Hair follicular keratinocyte (primary cell): ENCODE results near the gene CHMP4A. TPM values are rescaled to one million over a fixed set of nuclear protein-coding genes. Genes with fewer than 3 reads are reported as not detected.

ENCODE experiments used
- total RNA-seq: library from RNA; depleted of rRNA; stranded (reverse); fragments of >200 nt; gene quantifications from 2 replicates; pipeline ENCODE4 v1.2.3, GENCODE V29; 2015

CHMP4A gene, protein sequence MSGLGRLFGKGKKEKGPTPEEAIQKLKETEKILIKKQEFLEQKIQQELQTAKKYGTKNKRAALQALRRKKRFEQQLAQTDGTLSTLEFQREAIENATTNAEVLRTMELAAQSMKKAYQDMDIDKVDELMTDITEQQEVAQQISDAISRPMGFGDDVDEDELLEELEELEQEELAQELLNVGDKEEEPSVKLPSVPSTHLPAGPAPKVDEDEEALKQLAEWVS
- total RNA-seq: 50.4 and 54.0 TPM in 2 replicates

GRCh38 chr14:24212924-24213865 is at the start of gene CHMP4A:
TSS of gene CHMP4A (minus strand) at chr14:24213488. CDS start at chr14:24213439, 49 bp downstream.

GRCh38 chr14:24232645-24233537 is 19.6 kb upstream of the CHMP4A start, which contains the start of gene GMPR2:
TSS of gene GMPR2 (plus strand) at chr14:24232929. CDS start at chr14:24233254, 325 bp downstream.

GRCh38 chr14:24232121-24232644 is 18.9 kb upstream of the CHMP4A start, which contains the start of gene NEDD8:
TSS of gene NEDD8 (minus strand) at chr14:24232367. CDS start at chr14:24232267, 100 bp downstream.

DNA sequence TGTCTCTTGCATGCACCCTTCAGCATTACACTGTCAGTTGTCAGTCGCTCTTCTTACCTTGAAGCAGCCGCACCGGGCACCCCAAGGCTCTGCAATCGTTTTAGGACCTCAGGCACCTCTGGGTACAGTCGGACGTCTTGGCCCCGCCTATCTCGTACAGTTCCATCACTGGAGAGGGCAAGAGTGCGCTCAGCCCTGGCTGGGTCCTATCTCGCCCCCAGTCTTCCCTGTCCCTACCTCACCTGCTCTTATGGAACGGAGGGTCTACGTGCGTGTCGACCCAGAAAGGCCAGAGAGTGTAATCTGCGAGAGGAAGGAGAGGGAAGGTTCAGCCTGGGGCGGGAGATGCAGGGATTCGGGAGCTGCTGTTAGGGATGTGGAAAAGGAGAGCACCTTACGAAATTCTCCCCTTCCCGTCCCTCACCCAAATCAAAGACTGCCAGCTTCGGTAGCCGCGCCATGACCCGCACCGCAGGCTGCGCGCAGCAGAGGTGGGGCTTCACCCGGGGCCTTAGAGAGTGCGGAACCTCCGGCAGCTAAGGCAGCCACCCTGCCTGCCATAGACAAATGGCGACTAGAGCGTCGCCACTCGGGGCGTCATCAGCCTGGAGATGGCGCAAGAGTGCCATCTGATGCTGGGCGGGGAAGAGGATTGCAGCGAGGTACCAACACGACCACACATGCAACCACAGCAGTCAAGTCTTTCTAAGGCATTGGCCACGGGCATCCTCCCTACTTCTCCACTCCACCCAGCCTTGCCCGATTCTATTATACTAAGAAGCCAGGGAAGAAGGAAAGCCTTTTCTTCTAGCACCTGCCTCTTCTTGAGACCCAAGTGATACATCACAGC is 2.4 kb upstream of the CHMP4A start, which contains the start of gene MDP1:
MDP1 (minus strand) TSS at position 572 of the 850 bp plus-strand sequence; CDS start at position 461, 111 bp downstream.

DNA sequence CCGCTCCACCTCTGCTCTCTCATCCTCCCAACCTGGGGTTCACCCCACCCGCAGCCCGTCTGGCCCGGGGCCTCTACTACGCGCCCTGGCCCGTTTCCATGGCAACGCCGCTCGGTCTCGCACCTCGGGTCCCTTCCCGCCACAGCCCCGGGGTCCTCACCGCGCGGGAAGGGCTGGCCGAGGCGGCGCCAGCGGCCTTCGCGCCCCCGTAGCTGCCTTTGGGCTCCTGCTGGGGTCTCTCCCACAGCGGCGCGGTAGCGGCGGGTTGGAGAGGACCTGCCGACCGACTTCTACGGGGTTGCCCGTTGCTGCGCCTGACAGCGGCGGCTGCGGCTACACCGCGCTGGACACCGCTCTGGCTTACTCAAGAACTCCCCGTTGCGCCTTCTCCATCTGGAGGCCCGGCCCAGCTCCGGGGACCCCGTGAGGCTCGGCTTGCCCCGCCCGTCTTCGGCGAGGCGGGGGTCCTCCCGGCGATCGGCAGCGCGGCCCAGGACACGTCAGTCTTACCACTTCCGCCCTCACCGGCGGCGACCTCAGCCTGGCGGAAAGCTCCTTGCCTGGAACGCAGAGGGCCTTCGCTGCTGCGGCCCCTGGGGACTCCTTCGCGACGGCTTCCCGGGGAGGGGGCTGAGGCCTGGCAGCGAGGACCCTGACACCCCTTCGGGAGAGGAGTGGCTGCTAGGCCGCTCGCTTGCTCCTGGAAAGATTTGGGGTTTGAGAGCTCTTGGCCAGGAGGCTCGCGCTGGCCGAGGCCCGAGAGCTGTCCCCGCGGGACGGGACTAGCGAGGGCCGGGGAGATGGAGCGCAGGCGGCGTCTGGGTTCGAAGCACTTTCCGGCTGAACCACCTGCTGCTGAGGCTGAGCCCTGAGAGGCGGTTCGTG is 17.9 kb downstream of the CHMP4A start, which contains the start of gene TM9SF1:
TM9SF1 (minus strand) TSS at position 256 of the 885 bp plus-strand sequence. CDS start 422 bp downstream, outside the sequence.

GRCh38 chr14:24188251-24189058 is 24.8 kb downstream of the CHMP4A start, which contains the start of gene IPO4:
TSS of gene IPO4 (minus strand) at chr14:24188816. CDS start at chr14:24188787, 29 bp downstream.

GRCh38 chr14:24171422-24172260 is 41.6 kb downstream of the CHMP4A start, which contains the start of gene REC8:
TSS of gene REC8 (plus strand) at chr14:24172080. CDS start at chr14:24172553, 473 bp downstream.

GRCh38 chr14:24160850-24161804 is 52.2 kb downstream of the CHMP4A start, which contains the start of gene IRF9:
TSS of gene IRF9 (plus strand) at chr14:24161265. CDS start at chr14:24162145, 880 bp downstream.

Other genes with a start within 250 kb of the CHMP4A start
- 15.7 and 18.7 TPM in 2 replicates for gene DHRS4L2, start 224.6 kb downstream of the CHMP4A start, total RNA-seq
- 0.08 TPM in 1 of 2 replicates, not detected in the other for gene CARMIL3, start 161.5 kb downstream of the CHMP4A start, total RNA-seq
- gene CPNE6, start 141.9 kb downstream of the CHMP4A start, total RNA-seq: not detected in 2 replicates
- 40.7 and 91.5 TPM in 2 replicates for gene PCK2, start 119.2 kb downstream of the CHMP4A start, total RNA-seq
- gene DCAF11, start 98.7 kb downstream of the CHMP4A start, total RNA-seq: 46.7 and 48.0 TPM in 2 replicates
- gene NRL, start 98.5 kb downstream of the CHMP4A start, total RNA-seq: 1.2 and 2.2 TPM in 2 replicates
- gene FITM1, start 82.8 kb downstream of the CHMP4A start, total RNA-seq: not detected in 2 replicates
- gene PSME1, start 77.3 kb downstream of the CHMP4A start, total RNA-seq: 167 and 202 TPM in 2 replicates
- 22.3 and 37.2 TPM in 2 replicates for gene EMC9, start 71.9 kb downstream of the CHMP4A start, total RNA-seq
- 109 and 116 TPM in 2 replicates for gene PSME2, start 66.9 kb downstream of the CHMP4A start, total RNA-seq
- gene RNF31, start 66.0 kb downstream of the CHMP4A start, total RNA-seq: 24.4 and 30.7 TPM in 2 replicates
- gene IRF9, start 52.2 kb downstream of the CHMP4A start, total RNA-seq: 22.3 and 67.3 TPM in 2 replicates
- gene REC8, start 41.4 kb downstream of the CHMP4A start, total RNA-seq: 6.1 and 6.7 TPM in 2 replicates
- 42.4 and 82.5 TPM in 2 replicates for gene IPO4, start 24.7 kb downstream of the CHMP4A start, total RNA-seq
- 45.7 and 48.7 TPM in 2 replicates for gene TM9SF1, start 18.0 kb downstream of the CHMP4A start, total RNA-seq
- 0.87 TPM in 1 of 2 replicates, not detected in the other for gene TSSK4, start 7.8 kb downstream of the CHMP4A start, total RNA-seq
- gene MDP1, start 2.6 kb upstream of the CHMP4A start, total RNA-seq: 11.4 and 18.3 TPM in 2 replicates
- gene NEDD8, start 18.9 kb upstream of the CHMP4A start, total RNA-seq: 249 and 288 TPM in 2 replicates
- 72.9 and 86.9 TPM in 2 replicates for gene GMPR2, start 19.4 kb upstream of the CHMP4A start, total RNA-seq
- 63.4 and 72.7 TPM in 2 replicates for gene TINF2, start 29.1 kb upstream of the CHMP4A start, total RNA-seq
- gene TGM1, start 49.7 kb upstream of the CHMP4A start, total RNA-seq: 10.5 and 19.3 TPM in 2 replicates
- 51.2 and 83.1 TPM in 2 replicates for gene RABGGTA, start 58.1 kb upstream of the CHMP4A start, total RNA-seq
- gene DHRS1, start 86.3 kb upstream of the CHMP4A start, total RNA-seq: 39.3 and 76.7 TPM in 2 replicates
- 13.9 and 18.4 TPM in 2 replicates for gene NOP9, start 86.4 kb upstream of the CHMP4A start, total RNA-seq
- 3.2 and 4.1 TPM in 2 replicates for gene CIDEB, start 94.5 kb upstream of the CHMP4A start, total RNA-seq
- 37.0 and 42.9 TPM in 2 replicates for gene LTB4R2, start 96.7 kb upstream of the CHMP4A start, total RNA-seq
- gene LTB4R, start 98.0 kb upstream of the CHMP4A start, total RNA-seq: 14.0 and 20.1 TPM in 2 replicates
- gene ADCY4, start 121.6 kb upstream of the CHMP4A start, total RNA-seq: 0.23 and 0.34 TPM in 2 replicates
- gene RIPK3, start 126.5 kb upstream of the CHMP4A start, total RNA-seq: 5.4 and 8.0 TPM in 2 replicates
- 2.9 and 7.1 TPM in 2 replicates for gene NFATC4, start 154.7 kb upstream of the CHMP4A start, total RNA-seq
- 2.7 and 3.8 TPM in 2 replicates for gene NYNRIN, start 185.5 kb upstream of the CHMP4A start, total RNA-seq
- 0.11 and 0.31 TPM in 2 replicates for gene CBLN3, start 216.2 kb upstream of the CHMP4A start, total RNA-seq
- 48.7 and 55.9 TPM in 2 replicates for gene KHNYN, start 216.5 kb upstream of the CHMP4A start, total RNA-seq
- gene SDR39U1, start 229.3 kb upstream of the CHMP4A start, total RNA-seq: 11.9 and 17.7 TPM in 2 replicates